HepG2 (cell line): ENCODE data around the gene RBM23. TPM values are rescaled to one million over a fixed set of nuclear protein-coding genes. Genes with fewer than 3 reads are reported as not detected.

Experiments
- CC2D1A ChIP-seq: sonication (generic); formaldehyde crosslinking; IDR thresholded peaks from 2 replicates; pipeline ENCODE4 v1.8.1; 2023; ENCODE audit warnings: mild to moderate bottlenecking, missing genetic modification reagents
- DNMT1 ChIP-seq: sonication (generic); formaldehyde crosslinking; IDR thresholded peaks from 2 replicates; pipeline ENCODE4 v1.5.1; 2020; ENCODE audit warnings: mild to moderate bottlenecking, missing genetic modification reagents
- ETS1 ChIP-seq: sonication (generic); formaldehyde crosslinking; IDR thresholded peaks from 2 replicates; pipeline ENCODE4 v1.4.0; 2020; ENCODE audit warnings: missing genetic modification reagents
- PAXIP1 ChIP-seq: sonication (generic); formaldehyde crosslinking; conservative IDR thresholded peaks from 2 replicates; pipeline ENCODE4 v1.4.0; 2020; ENCODE audit warnings: mild to moderate bottlenecking, missing genetic modification reagents, moderate library complexity
- THAP8 ChIP-seq: sonication (generic); formaldehyde crosslinking; IDR thresholded peaks from 2 replicates; pipeline ENCODE4 v1.5.1; 2020; ENCODE audit warnings: missing genetic modification reagents, mild to moderate bottlenecking, borderline replicate concordance
- ZMAT3 ChIP-seq: sonication (generic); formaldehyde crosslinking; conservative IDR thresholded peaks from 2 replicates; pipeline ENCODE4 v1.7.0; 2021; ENCODE audit warnings: missing genetic modification reagents
- ZNF296 ChIP-seq: sonication (generic); formaldehyde crosslinking; conservative IDR thresholded peaks from 2 replicates; pipeline ENCODE4 v1.5.0; 2020; ENCODE audit warnings: mild to moderate bottlenecking, missing genetic modification reagents
- ZNF484 ChIP-seq: sonication (generic); formaldehyde crosslinking; IDR thresholded peaks from 2 replicates; pipeline ENCODE4 v1.5.1; 2020; ENCODE audit warnings: mild to moderate bottlenecking, low read depth, missing genetic modification reagents, borderline replicate concordance
- ZNF530 ChIP-seq: sonication (generic); formaldehyde crosslinking; IDR thresholded peaks from 2 replicates; pipeline ENCODE4 v1.5.0; 2020; ENCODE audit warnings: low read depth, mild to moderate bottlenecking, missing genetic modification reagents
- ZNF563 ChIP-seq: sonication (generic); formaldehyde crosslinking; IDR thresholded peaks from 2 replicates; pipeline ENCODE4 v1.8.0; 2022; ENCODE audit warnings: mild to moderate bottlenecking, moderate library complexity, missing genetic modification reagents
- polyA plus RNA-seq, 8 experiments: library from polyadenylated mRNA; depleted of rRNA in 3 of 8; stranded (reverse) in 7 of 8; unstranded in 1 of 8; fragments of >200 nt; fragmentation: Illumina TruSeq in 4 of 8; extraction: Trizol in 4 of 8; gene quantifications; 2 replicates each; pipeline versions ENCODE4 v1.2.1 to v1.2.3, GENCODE V29; 2011 to 2016; ENCODE audit warnings: low read depth in 4 of 8, missing spikeins in 1 of 8, mixed read lengths in 1 of 8; ENCODE audit not compliant: insufficient read depth in 1 of 8
- total RNA-seq, 5 experiments: library from RNA; depleted of rRNA; stranded (reverse); fragments of >200 nt; fragmentation: Illumina TruSeq; extraction: Trizol; gene quantifications; 2 replicates each; pipeline ENCODE4 v1.2.3, GENCODE V29; 2016; ENCODE audit warnings: low read depth in 1 of 5
- TF ChIP-seq, protein P1 (sequence below): sonication (generic); formaldehyde crosslinking; IDR thresholded peaks from 2 replicates; pipeline ENCODE4 v1.4.0; 2020; ENCODE audit warnings: mild to moderate bottlenecking, low read depth, missing genetic modification reagents
- TF ChIP-seq, protein P2 (sequence below): sonication (generic); formaldehyde crosslinking; IDR thresholded peaks from 2 replicates; pipeline ENCODE4 v1.4.0; 2020; ENCODE audit warnings: mild to moderate bottlenecking, low read depth, missing genetic modification reagents
- TF ChIP-seq, protein P3 (sequence below): sonication (generic); formaldehyde crosslinking; IDR thresholded peaks from 2 replicates; pipeline ENCODE4 v1.4.0; 2020; ENCODE audit warnings: missing genetic modification reagents

Gene RBM23
- total and polyA plus RNA-seq, 2 of the 13 experiments (the other 11 are each of a cell fraction or from before 2014, with no cell fraction given), result 1.5 to 2.1 TPM

GRCh38 chr14:22872033-22872832, 46.7 kb downstream of the RBM23 start (continued):
- TF ChIP-seq, protein P1, sequence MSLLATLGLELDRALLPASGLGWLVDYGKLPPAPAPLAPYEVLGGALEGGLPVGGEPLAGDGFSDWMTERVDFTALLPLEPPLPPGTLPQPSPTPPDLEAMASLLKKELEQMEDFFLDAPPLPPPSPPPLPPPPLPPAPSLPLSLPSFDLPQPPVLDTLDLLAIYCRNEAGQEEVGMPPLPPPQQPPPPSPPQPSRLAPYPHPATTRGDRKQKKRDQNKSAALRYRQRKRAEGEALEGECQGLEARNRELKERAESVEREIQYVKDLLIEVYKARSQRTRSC (CRISPR knock-in tag), result no peak
- TF ChIP-seq ZNF530 (CRISPR knock-in tag) (no peak), ZNF484 (CRISPR knock-in tag) (no peak), CC2D1A (no peak), ZNF563 (CRISPR knock-in tag) (peak; percentile 28), DNMT1 (CRISPR knock-in tag) (no peak), ZMAT3 (CRISPR knock-in tag) (no peak), ETS1 (no peak), THAP8 (CRISPR knock-in tag) (no peak), PAXIP1 (CRISPR knock-in tag) (0 out of 2 replicates have a peak, but pooled peaks have one; percentile 17), ZNF296 (CRISPR knock-in tag) (no peak)
- TF ChIP-seq, protein P2, sequence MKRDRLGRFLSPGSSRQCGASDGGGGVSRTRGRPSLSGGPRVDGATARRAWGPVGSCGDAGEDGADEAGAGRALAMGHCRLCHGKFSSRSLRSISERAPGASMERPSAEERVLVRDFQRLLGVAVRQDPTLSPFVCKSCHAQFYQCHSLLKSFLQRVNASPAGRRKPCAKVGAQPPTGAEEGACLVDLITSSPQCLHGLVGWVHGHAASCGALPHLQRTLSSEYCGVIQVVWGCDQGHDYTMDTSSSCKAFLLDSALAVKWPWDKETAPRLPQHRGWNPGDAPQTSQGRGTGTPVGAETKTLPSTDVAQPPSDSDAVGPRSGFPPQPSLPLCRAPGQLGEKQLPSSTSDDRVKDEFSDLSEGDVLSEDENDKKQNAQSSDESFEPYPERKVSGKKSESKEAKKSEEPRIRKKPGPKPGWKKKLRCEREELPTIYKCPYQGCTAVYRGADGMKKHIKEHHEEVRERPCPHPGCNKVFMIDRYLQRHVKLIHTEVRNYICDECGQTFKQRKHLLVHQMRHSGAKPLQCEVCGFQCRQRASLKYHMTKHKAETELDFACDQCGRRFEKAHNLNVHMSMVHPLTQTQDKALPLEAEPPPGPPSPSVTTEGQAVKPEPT, result no peak
- TF ChIP-seq, protein P3, sequence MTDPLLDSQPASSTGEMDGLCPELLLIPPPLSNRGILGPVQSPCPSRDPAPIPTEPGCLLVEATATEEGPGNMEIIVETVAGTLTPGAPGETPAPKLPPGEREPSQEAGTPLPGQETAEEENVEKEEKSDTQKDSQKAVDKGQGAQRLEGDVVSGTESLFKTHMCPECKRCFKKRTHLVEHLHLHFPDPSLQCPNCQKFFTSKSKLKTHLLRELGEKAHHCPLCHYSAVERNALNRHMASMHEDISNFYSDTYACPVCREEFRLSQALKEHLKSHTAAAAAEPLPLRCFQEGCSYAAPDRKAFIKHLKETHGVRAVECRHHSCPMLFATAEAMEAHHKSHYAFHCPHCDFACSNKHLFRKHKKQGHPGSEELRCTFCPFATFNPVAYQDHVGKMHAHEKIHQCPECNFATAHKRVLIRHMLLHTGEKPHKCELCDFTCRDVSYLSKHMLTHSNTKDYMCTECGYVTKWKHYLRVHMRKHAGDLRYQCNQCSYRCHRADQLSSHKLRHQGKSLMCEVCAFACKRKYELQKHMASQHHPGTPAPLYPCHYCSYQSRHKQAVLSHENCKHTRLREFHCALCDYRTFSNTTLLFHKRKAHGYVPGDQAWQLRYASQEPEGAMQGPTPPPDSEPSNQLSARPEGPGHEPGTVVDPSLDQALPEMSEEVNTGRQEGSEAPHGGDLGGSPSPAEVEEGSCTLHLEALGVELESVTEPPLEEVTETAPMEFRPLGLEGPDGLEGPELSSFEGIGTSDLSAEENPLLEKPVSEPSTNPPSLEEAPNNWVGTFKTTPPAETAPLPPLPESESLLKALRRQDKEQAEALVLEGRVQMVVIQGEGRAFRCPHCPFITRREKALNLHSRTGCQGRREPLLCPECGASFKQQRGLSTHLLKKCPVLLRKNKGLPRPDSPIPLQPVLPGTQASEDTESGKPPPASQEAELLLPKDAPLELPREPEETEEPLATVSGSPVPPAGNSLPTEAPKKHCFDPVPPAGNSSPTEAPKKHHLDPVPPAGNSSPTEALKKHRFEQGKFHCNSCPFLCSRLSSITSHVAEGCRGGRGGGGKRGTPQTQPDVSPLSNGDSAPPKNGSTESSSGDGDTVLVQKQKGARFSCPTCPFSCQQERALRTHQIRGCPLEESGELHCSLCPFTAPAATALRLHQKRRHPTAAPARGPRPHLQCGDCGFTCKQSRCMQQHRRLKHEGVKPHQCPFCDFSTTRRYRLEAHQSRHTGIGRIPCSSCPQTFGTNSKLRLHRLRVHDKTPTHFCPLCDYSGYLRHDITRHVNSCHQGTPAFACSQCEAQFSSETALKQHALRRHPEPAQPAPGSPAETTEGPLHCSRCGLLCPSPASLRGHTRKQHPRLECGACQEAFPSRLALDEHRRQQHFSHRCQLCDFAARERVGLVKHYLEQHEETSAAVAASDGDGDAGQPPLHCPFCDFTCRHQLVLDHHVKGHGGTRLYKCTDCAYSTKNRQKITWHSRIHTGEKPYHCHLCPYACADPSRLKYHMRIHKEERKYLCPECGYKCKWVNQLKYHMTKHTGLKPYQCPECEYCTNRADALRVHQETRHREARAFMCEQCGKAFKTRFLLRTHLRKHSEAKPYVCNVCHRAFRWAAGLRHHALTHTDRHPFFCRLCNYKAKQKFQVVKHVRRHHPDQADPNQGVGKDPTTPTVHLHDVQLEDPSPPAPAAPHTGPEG (CRISPR knock-in tag), result 0 out of 2 replicates have a peak, but pooled peaks have one; percentile 8
